ENCODE data around the gene DBF4B. TPM values are rescaled to one million over a fixed set of nuclear protein-coding genes. Genes with fewer than 3 reads are reported as not detected.

Gene DBF4B
- total RNA-seq, 1 experiment from 2014 or later: 24.7 TPM

GRCh38 chr17:44794851-44795413 lies 86.5 kb downstream of the DBF4B start:
- no peaks in the 10 kb centered on the region; the same call in 1 of the 2 replicates for H3K4me1 ChIP-seq (ENCODE audit: insufficient read depth, low read length)
- H3K79me1 ChIP-seq (ENCODE audit: insufficient read depth, low read depth, low read length, poor library complexity, severe bottlenecking): no peaks in the 10 kb centered on the region
- no peak for TF ChIP-seq CTCF (conservative IDR thresholded peaks at IDR 0.05)
- no peaks in the 10 kb centered on the region for H3K23me2 ChIP-seq (ENCODE audit: insufficient read length, low read depth, low read length, poor library complexity, severe bottlenecking)
- H3K23ac ChIP-seq (ENCODE audit: insufficient read length, low read depth, low read length): no peak overlapping the region
- H3K14ac ChIP-seq (ENCODE audit: insufficient read depth, low read length): no peak overlapping the region
- DNase-seq: no peak
- no peaks in the 10 kb centered on the region for H3K27me3 Mint-ChIP-seq (ENCODE audit: low read depth)
- H3T11ph ChIP-seq (ENCODE audit: low read length): no peak overlapping the region
- no peaks in the 10 kb centered on the region for H3K9me3 Mint-ChIP-seq
- H2BK12ac ChIP-seq (ENCODE audit: insufficient read length, low read depth, low read length): no peak overlapping the region
- no peaks in the 10 kb centered on the region for H3K79me2 ChIP-seq (ENCODE audit: insufficient read depth, low read length)
- no peak overlapping the region for H4K5ac ChIP-seq (ENCODE audit: insufficient read length, low read depth, low read length)
- H2BK120ac ChIP-seq (ENCODE audit: low read depth, low read length, poor library complexity, severe bottlenecking): no peak overlapping the region
- no peak overlapping the region for H2BK15ac ChIP-seq (ENCODE audit: low read depth, low read length)
- H2BK20ac ChIP-seq (ENCODE audit: low read depth, low read length, poor library complexity, severe bottlenecking): no peak overlapping the region
- H3K4ac ChIP-seq (ENCODE audit: low read depth, low read length): no peak overlapping the region
- H3K9ac ChIP-seq (ENCODE audit: extremely low read depth, insufficient read length, low read length): no peak overlapping the region
- no peaks in the 10 kb centered on the region for H4K20me1 ChIP-seq (ENCODE audit: control insufficient read depth, insufficient read depth, insufficient read length)
- peaks cover 5 to 20% of the 10 kb centered on the region in 2 experiments for H3K4me1 Mint-ChIP-seq
- peak overlapping the region; percentile 13 to 95 (median 74); a peak in 5 of 7 replicates for H3K27ac Mint-ChIP-seq
- H3K4me2 ChIP-seq (ENCODE audit: insufficient read depth, insufficient read length, low read length): no peak overlapping the region
- WGBS (ENCODE audit: extremely low coverage, insufficient read length, low lambda C conversion rate): no CpG with 5 or more reads among the region's 10 CpGs
- no peak overlapping the region for H3K4me3 Mint-ChIP-seq
- no peaks in the 10 kb centered on the region for H3K27me3 ChIP-seq (ENCODE audit: insufficient read depth, low read length)
- H2AFZ ChIP-seq (ENCODE audit: low read length): no peak overlapping the region
- no peak overlapping the region for H2AK5ac ChIP-seq (ENCODE audit: insufficient read length, low read length)
- no peak overlapping the region for H3K56ac ChIP-seq (ENCODE audit: insufficient read length, low read depth, low read length)
- H4K91ac ChIP-seq (ENCODE audit: insufficient read length, low read depth, low read length): no peak overlapping the region
- no peak overlapping the region for H3K27ac ChIP-seq (ENCODE audit: insufficient read length, low read depth, low read length)
- no peak overlapping the region for H2BK5ac ChIP-seq (ENCODE audit: insufficient read length, low read length)
- no peak overlapping the region for H4K8ac ChIP-seq (replicated peaks; ENCODE audit: insufficient read length, low read depth, low read length)
- no peak overlapping the region for H3K18ac ChIP-seq (ENCODE audit: insufficient read length, low read depth, low read length)
- H3K36me3 Mint-ChIP-seq (ENCODE audit: insufficient read depth in 1 of 3, low read depth in 3 of 3): peaks cover 0 to 19% (median 4%) of the 10 kb centered on the region in 3 experiments; a peak in 6 of 7 replicates
- no peaks in the 10 kb centered on the region for H3K9me3 ChIP-seq (ENCODE audit: control insufficient read depth, low read depth, low read length)

Data from H9 (cell line).